HT1080 (cell line): ENCODE measurements around the gene COL6A1. TPM values are rescaled to one million over a fixed set of nuclear protein-coding genes. Genes with fewer than 3 reads are reported as not detected.
"Not testable (repeated sequence)": the region's sequence is repeated elsewhere in the genome, so short reads cannot be mapped to it uniquely, and the experiment has no call there.

Experiments
- DNase-seq: peaks from one replicate; pipeline ENCODE4 v3.0.0-alpha.2; 2015; ENCODE audit warnings: low read depth
- total RNA-seq: library from RNA; depleted of rRNA; stranded (reverse); fragments of >200 nt; shearing (Covaris generic); gene quantifications from 2 replicates; pipeline ENCODE4 v1.2.3, GENCODE V29; 2014

Gene COL6A1
- total RNA-seq, 1 experiment from 2014 or later: 95.1 TPM

GRCh38 chr21:45964649-45965048, 16.9 kb upstream of the COL6A1 start:
- DNase-seq: no peak

- no peak for DNase-seq
Measured at GRCh38 chr21:45965084-45965809, 16.3 kb upstream of the COL6A1 start.

- no peak for DNase-seq
Measured at GRCh38 chr21:45966791-45967394, 14.7 kb upstream of the COL6A1 start.

GRCh38 chr21:45969921-45970673, 11.5 kb upstream of the COL6A1 start:
- no peak for DNase-seq

GRCh38 chr21:45970674-45971615, 10.6 kb upstream of the COL6A1 start:
- peak; percentile 43 for DNase-seq

- DNase-seq: no peak
Measured at GRCh38 chr21:45971616-45972352, 9.8 kb upstream of the COL6A1 start.

GRCh38 chr21:45972353-45972715, 9.2 kb upstream of the COL6A1 start:
- DNase-seq: no peak

- peak; percentile 44 for DNase-seq
Measured at GRCh38 chr21:45972716-45973474, 8.7 kb upstream of the COL6A1 start.

GRCh38 chr21:45973475-45974072, 8.0 kb upstream of the COL6A1 start:
- DNase-seq: peak; percentile 87

GRCh38 chr21:45974073-45975019, 7.2 kb upstream of the COL6A1 start:
- peak; percentile 90 for DNase-seq

GRCh38 chr21:45975020-45975666, 6.4 kb upstream of the COL6A1 start:
- DNase-seq: no peak

GRCh38 chr21:45975667-45976409, 5.7 kb upstream of the COL6A1 start:
- DNase-seq: not testable (repeated sequence)

GRCh38 chr21:45976701-45977311, 4.8 kb upstream of the COL6A1 start:
- no peak for DNase-seq

- DNase-seq: peak; percentile 23
Measured at GRCh38 chr21:45977396-45977795, 4.2 kb upstream of the COL6A1 start.

- peak; percentile 83 for DNase-seq
Measured at GRCh38 chr21:45979141-45979631, 2.4 kb upstream of the COL6A1 start.

- no peak for DNase-seq
Measured at GRCh38 chr21:45979651-45980050, 1.9 kb upstream of the COL6A1 start.
